ENCODE data around the gene CDH5.

CDH5 gene

DNA sequence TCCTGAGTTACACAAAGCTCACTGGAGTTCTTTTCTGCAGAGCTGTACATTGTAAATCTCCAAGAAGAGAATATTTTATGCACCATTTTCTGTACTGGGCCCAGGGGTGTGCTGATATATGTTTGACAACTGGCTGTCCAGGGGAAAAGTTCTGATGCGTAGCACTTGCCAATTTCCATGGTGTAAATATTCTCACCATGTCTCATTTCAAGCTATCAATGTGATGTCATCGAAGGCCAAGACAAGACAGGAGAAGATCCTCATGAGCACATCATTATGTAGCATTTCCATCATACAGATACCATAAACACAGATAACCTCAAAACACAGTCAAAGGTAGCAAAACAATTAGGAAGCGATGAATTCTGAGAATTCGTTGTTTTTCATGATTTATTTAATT lies 18.9 kb downstream of the CDH5 start:
- DNase-seq (ENCODE audit: low read depth): no peak
- H3K4me3 ChIP-seq (ENCODE audit: low read depth, low read length): no peak overlapping the region
- no peak for TF ChIP-seq POLR2A (IDR thresholded peaks at IDR 0.05; ENCODE audit: extremely low read depth, insufficient read length)
- TF ChIP-seq, protein P1, sequence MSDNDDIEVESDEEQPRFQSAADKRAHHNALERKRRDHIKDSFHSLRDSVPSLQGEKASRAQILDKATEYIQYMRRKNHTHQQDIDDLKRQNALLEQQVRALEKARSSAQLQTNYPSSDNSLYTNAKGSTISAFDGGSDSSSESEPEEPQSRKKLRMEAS (IDR thresholded peaks at IDR 0.05; ENCODE audit: low read depth, low read length): no peak
- TF ChIP-seq MYC (IDR thresholded peaks at IDR 0.05; ENCODE audit: low read depth, low read length): no peak
- TF ChIP-seq, protein P2, sequence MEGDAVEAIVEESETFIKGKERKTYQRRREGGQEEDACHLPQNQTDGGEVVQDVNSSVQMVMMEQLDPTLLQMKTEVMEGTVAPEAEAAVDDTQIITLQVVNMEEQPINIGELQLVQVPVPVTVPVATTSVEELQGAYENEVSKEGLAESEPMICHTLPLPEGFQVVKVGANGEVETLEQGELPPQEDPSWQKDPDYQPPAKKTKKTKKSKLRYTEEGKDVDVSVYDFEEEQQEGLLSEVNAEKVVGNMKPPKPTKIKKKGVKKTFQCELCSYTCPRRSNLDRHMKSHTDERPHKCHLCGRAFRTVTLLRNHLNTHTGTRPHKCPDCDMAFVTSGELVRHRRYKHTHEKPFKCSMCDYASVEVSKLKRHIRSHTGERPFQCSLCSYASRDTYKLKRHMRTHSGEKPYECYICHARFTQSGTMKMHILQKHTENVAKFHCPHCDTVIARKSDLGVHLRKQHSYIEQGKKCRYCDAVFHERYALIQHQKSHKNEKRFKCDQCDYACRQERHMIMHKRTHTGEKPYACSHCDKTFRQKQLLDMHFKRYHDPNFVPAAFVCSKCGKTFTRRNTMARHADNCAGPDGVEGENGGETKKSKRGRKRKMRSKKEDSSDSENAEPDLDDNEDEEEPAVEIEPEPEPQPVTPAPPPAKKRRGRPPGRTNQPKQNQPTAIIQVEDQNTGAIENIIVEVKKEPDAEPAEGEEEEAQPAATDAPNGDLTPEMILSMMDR (IDR thresholded peaks at IDR 0.05; ENCODE audit: low read depth, low read length): no peak

DNA sequence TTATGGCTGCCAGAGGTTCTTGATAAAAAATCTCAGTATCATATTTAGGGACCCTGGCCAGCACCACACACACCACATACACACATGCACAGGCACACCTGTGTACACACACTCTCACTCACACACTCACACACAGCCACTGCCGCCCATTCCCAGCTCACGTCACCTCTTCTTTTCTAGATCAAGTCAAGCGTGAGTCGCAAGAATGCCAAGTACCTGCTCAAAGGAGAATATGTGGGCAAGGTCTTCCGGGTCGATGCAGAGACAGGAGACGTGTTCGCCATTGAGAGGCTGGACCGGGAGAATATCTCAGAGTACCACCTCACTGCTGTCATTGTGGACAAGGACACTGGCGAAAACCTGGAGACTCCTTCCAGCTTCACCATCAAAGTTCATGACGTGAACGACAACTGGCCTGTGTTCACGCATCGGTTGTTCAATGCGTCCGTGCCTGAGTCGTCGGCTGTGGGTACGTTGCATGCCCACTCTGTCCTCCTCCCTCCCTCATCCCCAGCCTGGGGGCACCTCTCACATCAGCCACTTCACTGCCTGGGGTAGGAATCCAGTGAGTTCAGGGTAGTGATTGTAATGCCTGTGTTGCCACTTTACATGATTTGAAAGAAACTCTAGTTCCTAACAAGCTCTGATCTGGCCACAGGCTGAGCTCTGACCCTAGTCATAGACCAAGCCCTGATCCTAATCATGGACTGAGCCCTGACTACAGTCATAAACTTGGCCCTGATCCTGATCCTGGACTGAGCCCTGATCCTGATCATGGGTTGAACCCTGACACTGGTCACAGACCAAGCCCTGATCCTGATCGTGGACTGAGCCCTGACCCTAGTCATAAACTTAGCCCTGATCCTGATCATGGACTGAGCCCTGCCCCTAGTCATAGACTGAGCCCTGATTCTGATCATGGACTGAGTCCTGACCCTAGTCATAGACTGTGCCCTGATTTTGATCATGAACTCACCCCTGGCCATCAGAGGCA lies 20.4 kb downstream of the CDH5 start:
- DNase-seq (ENCODE audit: low read depth): no peak
- TF ChIP-seq, protein P1 (IDR thresholded peaks at IDR 0.05; ENCODE audit: low read depth, low read length): no peak
- no peak for TF ChIP-seq POLR2A (IDR thresholded peaks at IDR 0.05; ENCODE audit: extremely low read depth, insufficient read length)
- no peak for TF ChIP-seq MYC (IDR thresholded peaks at IDR 0.05; ENCODE audit: low read depth, low read length)
- TF ChIP-seq, protein P2 (IDR thresholded peaks at IDR 0.05; ENCODE audit: low read depth, low read length): no peak
- no peak overlapping the region for H3K4me3 ChIP-seq (ENCODE audit: low read depth, low read length)

DNA sequence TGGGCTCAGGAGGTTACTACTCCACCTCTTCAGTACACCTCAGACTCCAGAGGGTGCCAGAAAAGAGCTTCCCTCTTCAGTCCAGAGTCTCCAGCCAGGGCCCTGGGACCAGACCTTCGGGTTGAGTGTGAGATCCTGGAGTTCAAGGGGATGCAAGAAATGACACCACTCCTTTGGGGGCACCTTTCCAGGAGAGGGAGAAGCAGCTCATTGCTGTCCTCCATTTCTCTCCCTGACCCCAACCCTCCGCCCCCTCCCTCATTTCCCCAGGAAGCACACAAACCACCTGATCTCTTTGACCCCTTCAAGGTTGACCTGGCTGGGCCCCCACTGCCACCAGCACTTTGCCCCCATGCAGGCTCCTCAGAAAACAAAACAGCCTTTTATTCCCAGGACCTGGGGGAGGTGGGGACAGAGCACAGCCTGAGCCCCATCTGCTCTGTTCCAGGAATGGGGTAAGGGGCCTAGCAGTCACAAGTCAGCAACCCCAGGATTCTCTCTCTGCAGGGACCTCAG lies 21.4 kb downstream of the CDH5 start:
- no peak for DNase-seq (ENCODE audit: low read depth)
- H3K4me3 ChIP-seq (ENCODE audit: low read depth, low read length): no peak overlapping the region
- TF ChIP-seq MYC (IDR thresholded peaks at IDR 0.05; ENCODE audit: low read depth, low read length) (no peak), POLR2A (IDR thresholded peaks at IDR 0.05; ENCODE audit: extremely low read depth, insufficient read length) (no peak)
- TF ChIP-seq, protein P1 (IDR thresholded peaks at IDR 0.05; ENCODE audit: low read depth, low read length): no peak
- TF ChIP-seq, protein P2 (IDR thresholded peaks at IDR 0.05; ENCODE audit: low read depth, low read length): no peak

DNA sequence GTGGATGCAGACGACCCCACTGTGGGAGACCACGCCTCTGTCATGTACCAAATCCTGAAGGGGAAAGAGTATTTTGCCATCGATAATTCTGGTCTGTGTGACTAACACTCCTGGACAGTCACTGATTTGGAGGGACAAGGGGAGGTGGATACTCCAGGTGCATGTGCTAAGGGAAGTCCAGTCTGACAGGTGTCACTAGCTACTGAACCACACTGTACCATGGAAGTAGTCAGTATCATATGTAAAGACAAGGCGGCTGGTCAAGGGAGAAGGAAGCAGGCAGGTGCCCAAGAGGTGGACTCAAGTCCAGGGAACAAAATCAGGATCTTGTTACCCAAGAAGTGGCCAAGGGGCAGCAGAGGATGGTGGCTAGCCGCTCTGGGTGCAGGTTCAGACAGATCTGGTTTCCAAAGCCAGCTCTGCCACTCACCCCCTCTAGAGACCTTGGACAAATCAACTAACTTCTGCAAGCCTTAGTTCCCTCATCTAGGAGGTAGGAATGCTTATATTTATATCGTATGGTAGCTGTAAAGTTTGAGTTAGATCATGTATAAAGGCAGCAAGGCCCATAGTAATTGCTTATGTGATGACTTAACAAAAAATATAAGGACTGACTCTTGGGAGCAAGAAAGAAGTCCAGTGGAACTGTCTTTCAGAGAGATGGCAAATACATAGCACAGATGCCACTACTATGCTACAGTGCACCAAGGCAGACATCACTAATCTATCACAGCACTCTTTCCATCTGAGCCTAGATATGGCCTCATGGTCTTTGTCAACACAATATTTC lies 22.1 kb downstream of the CDH5 start:
- no peak for DNase-seq (ENCODE audit: low read depth)
- TF ChIP-seq, protein P1 (IDR thresholded peaks at IDR 0.05; ENCODE audit: low read depth, low read length): no peak
- TF ChIP-seq MYC (IDR thresholded peaks at IDR 0.05; ENCODE audit: low read depth, low read length) (no peak), POLR2A (IDR thresholded peaks at IDR 0.05; ENCODE audit: extremely low read depth, insufficient read length) (no peak)
- TF ChIP-seq, protein P2 (IDR thresholded peaks at IDR 0.05; ENCODE audit: low read depth, low read length): no peak
- no peak overlapping the region for H3K4me3 ChIP-seq (ENCODE audit: low read depth, low read length)

DNA sequence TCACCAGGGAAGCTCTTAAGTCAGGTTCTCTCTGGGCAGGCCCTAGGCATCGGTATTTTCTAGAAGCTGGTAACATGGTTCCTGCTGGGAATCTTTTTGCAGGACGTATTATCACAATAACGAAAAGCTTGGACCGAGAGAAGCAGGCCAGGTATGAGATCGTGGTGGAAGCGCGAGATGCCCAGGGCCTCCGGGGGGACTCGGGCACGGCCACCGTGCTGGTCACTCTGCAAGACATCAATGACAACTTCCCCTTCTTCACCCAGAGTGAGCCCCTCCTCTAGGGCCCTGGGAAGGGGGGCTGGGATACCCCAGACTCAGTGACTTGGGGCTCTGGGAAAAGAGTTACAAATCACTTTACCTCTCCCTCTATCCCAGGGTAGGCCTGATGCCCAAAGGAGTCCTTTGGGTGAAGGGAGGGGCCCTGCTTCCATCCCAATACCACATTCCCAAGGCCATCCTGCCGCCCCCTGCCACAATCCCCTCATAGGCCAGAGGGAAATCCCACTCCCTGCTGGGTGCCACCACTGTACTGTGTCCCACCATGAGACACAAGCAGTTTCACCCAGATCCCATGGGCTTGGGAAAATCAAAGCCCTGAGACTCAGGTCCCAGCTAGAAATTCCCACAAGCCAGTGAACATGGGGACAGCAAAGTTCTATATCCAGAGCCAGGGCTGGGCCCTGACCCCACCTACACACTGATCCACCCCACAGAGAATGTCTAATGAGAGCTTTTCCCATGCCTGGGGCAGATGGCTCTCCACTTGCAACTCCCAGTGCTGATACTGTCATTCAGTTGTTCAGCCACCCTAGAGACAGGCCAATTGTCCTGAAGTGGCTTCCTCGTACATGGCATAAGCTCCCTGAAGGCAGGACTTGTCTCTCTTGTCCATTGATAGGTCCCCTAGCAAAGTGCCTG lies 23.0 kb downstream of the CDH5 start:
- no peak for DNase-seq (ENCODE audit: low read depth)
- TF ChIP-seq MYC (IDR thresholded peaks at IDR 0.05; ENCODE audit: low read depth, low read length): no peak
- TF ChIP-seq POLR2A (IDR thresholded peaks at IDR 0.05; ENCODE audit: extremely low read depth, insufficient read length): no peak
- TF ChIP-seq, protein P1 (IDR thresholded peaks at IDR 0.05; ENCODE audit: low read depth, low read length): no peak
- TF ChIP-seq, protein P2 (IDR thresholded peaks at IDR 0.05; ENCODE audit: low read depth, low read length): no peak
- no peak overlapping the region for H3K4me3 ChIP-seq (ENCODE audit: low read depth, low read length)
